ENCODE results near the gene RAP1GAP.
A peak's percentile ranks its signal among the peaks of the same experiment; 100 is the strongest.

Gene RAP1GAP

DNA sequence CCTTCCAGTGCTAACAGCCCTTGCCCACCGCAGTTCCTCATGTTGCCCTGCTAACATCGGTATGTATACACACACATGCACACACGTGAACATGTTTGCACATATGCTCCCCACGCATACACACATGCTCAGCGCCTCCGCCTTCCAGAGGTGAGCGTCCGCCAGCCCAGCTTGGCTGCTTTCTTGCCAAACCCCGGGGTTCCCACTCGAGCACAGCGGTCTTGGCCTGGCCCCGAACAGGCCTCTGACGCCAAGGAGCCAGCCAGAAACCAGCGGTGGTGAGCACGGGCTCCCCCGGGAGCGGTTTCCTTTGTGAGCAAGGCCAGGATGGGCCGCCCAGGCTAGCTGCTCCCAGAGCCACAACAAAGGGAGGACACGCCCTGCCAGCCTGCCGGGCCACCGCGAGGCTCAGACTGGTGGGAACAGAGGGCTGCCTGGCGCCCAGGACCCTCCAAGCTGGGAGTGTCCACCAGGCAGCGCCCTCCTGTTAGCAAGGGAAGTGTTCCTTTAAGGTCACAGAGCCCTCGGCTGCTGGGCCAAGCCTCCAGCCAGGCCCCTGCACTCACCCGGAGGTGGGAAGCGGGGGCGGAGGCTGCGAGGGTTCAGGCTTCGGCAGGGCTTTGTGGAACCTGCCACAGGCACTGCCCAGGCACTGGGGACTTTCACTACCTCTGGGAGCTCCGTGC, 94.5 kb downstream of the RAP1GAP start:
- H3K4me3 Mint-ChIP-seq, result no peak overlapping the region
- peaks cover 32% of the 10 kb centered on the region for H3K4me1 Mint-ChIP-seq
- peak; percentile 54 for DNase-seq
- H3K9me3 Mint-ChIP-seq, result no peaks in the 10 kb centered on the region
- H3K27me3 Mint-ChIP-seq (ENCODE audit: low read depth, poor library complexity), result peaks cover 6% of the 10 kb centered on the region
- TF ChIP-seq, protein P1, sequence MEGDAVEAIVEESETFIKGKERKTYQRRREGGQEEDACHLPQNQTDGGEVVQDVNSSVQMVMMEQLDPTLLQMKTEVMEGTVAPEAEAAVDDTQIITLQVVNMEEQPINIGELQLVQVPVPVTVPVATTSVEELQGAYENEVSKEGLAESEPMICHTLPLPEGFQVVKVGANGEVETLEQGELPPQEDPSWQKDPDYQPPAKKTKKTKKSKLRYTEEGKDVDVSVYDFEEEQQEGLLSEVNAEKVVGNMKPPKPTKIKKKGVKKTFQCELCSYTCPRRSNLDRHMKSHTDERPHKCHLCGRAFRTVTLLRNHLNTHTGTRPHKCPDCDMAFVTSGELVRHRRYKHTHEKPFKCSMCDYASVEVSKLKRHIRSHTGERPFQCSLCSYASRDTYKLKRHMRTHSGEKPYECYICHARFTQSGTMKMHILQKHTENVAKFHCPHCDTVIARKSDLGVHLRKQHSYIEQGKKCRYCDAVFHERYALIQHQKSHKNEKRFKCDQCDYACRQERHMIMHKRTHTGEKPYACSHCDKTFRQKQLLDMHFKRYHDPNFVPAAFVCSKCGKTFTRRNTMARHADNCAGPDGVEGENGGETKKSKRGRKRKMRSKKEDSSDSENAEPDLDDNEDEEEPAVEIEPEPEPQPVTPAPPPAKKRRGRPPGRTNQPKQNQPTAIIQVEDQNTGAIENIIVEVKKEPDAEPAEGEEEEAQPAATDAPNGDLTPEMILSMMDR (IDR thresholded peaks at IDR 0.05), result no peak
- H3K36me3 Mint-ChIP-seq (ENCODE audit: low read depth), result no peaks in the 10 kb centered on the region
- H3K27ac Mint-ChIP-seq, result no peak overlapping the region

DNA sequence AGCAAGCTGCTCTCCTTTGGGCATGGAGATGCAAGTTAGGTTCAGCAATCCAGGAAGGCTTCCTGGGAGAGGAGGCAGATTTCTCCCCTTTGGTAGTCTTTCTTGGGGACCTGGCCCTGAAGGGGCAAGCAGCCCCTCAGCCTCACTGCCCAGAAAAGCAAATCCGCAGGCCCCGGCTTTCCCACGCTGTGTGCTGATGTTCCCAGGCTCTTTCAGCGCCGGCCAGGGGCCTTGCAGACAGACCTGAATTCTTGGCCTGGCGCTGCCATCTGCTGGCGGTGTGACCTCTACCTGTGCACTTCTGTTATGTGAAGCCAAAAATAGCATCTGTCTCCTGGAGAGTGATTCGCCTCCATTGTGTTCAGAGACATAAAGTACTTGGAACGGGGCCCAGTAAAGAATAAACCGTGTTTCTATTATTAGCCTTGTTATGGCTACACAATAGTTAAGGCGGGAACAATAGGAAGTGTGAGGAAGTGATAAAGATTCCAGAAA, 95.1 kb downstream of the RAP1GAP start:
- Mint-ChIP-seq H3K4me1 (peaks cover 38% of the 10 kb centered on the region), H3K4me3 (no peak overlapping the region), H3K27me3 (ENCODE audit: low read depth, poor library complexity) (peaks cover 5% of the 10 kb centered on the region), H3K36me3 (ENCODE audit: low read depth) (no peaks in the 10 kb centered on the region), H3K9me3 (no peaks in the 10 kb centered on the region), H3K27ac (no peak overlapping the region)
- TF ChIP-seq, protein P1 (IDR thresholded peaks at IDR 0.05), result peak; percentile 57
- peak; percentile 71 for DNase-seq

DNA sequence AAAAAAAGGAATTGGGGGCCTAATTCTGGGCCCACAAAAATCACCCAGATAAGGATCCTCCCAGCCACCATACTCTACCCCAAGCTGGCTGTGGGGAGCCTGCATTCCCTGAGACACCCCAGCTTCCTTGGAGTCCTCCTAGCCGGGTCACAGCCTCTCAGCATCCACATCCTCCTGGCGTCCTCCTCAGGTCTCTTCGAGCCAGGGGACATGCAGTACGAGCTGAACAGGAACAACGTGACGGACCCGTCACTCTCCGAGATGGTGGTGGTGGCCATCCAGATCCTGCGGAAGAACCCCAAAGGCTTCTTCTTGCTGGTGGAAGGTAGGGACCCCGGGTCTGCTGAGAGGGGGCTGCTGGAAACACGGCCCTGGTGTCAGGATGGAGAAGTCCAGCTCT, 95.7 kb downstream of the RAP1GAP start:
- Mint-ChIP-seq H3K36me3 (ENCODE audit: low read depth) (no peaks in the 10 kb centered on the region), H3K27ac (no peak overlapping the region), H3K9me3 (no peaks in the 10 kb centered on the region), H3K27me3 (ENCODE audit: low read depth, poor library complexity) (peaks cover 5% of the 10 kb centered on the region), H3K4me1 (peaks cover 43% of the 10 kb centered on the region), H3K4me3 (no peak overlapping the region)
- TF ChIP-seq, protein P1 (IDR thresholded peaks at IDR 0.05), result no peak
- no peak for DNase-seq

- Mint-ChIP-seq H3K4me1 (peaks cover 50% of the 10 kb centered on the region), H3K36me3 (ENCODE audit: low read depth) (no peaks in the 10 kb centered on the region), H3K9me3 (no peaks in the 10 kb centered on the region), H3K27ac (no peak overlapping the region), H3K4me3 (no peak overlapping the region), H3K27me3 (ENCODE audit: low read depth, poor library complexity) (peaks cover 6% of the 10 kb centered on the region)
- TF ChIP-seq, protein P1 (IDR thresholded peaks at IDR 0.05), result no peak
- DNase-seq, result no peak
These were observed 96.4 kb downstream of the RAP1GAP start for GRCh38 chr1:21572735-21573277.

GRCh38 chr1:21572221-21572620, 96.9 kb downstream of the RAP1GAP start:
- TF ChIP-seq, protein P1 (IDR thresholded peaks at IDR 0.05), result no peak
- peaks cover 56% of the 10 kb centered on the region for H3K4me1 Mint-ChIP-seq

GRCh38 chr1:21570885-21571284, 98.3 kb downstream of the RAP1GAP start:
- no peaks in the 10 kb centered on the region for H3K36me3 Mint-ChIP-seq (ENCODE audit: low read depth)
- DNase-seq, result no peak
- TF ChIP-seq, protein P1 (IDR thresholded peaks at IDR 0.05), result no peak
- peaks cover 6% of the 10 kb centered on the region for H3K27me3 Mint-ChIP-seq (ENCODE audit: low read depth, poor library complexity)
- no peak overlapping the region for H3K4me3 Mint-ChIP-seq
- H3K27ac Mint-ChIP-seq, result no peak overlapping the region
- H3K9me3 Mint-ChIP-seq, result no peaks in the 10 kb centered on the region
- H3K4me1 Mint-ChIP-seq, result peaks cover 64% of the 10 kb centered on the region

More at GRCh38 chr1:21572221-21572620, 96.9 kb downstream of the RAP1GAP start:
- Mint-ChIP-seq H3K36me3 (ENCODE audit: low read depth) (no peaks in the 10 kb centered on the region), H3K27ac (no peak overlapping the region), H3K27me3 (ENCODE audit: low read depth, poor library complexity) (peaks cover 10% of the 10 kb centered on the region), H3K9me3 (no peaks in the 10 kb centered on the region), H3K4me3 (no peak overlapping the region)
- DNase-seq, result no peak

Data from nephron progenitor cell (in vitro differentiated cells).